Dermis blood vessel endothelial cell (primary cell): ENCODE results near the gene GRIK5. TPM values are rescaled to one million over a fixed set of nuclear protein-coding genes. Genes with fewer than 3 reads are reported as not detected.

Experiments used
- DNase-seq: peaks from one replicate; pipeline ENCODE4 v3.0.0; 2010
- total RNA-seq: library from RNA; depleted of rRNA; stranded (reverse); fragments of >200 nt; gene quantifications from 2 replicates; pipeline ENCODE4 v1.2.3, GENCODE V29; 2014

Gene GRIK5
- total RNA-seq, 1 donor from 2014 or later, result 0.17 TPM

- no peak for DNase-seq
These were observed 23.9 kb upstream of the GRIK5 start for GRCh38 chr19:42093926-42094325.

GRCh38 chr19:42093505-42093904 is 23.5 kb upstream of the GRIK5 start:
- no peak for DNase-seq

GRCh38 chr19:42092350-42092749 is 22.3 kb upstream of the GRIK5 start:
- DNase-seq, result peak; percentile 98

GRCh38 chr19:42091742-42092141 is 21.7 kb upstream of the GRIK5 start:
- DNase-seq, result peak; percentile 93

GRCh38 chr19:42091300-42091699 is 21.3 kb upstream of the GRIK5 start:
- no peak for DNase-seq

GRCh38 chr19:42090672-42091071 is 20.7 kb upstream of the GRIK5 start:
- no peak for DNase-seq

- DNase-seq, result no peak
These were observed 19.8 kb upstream of the GRIK5 start for GRCh38 chr19:42089772-42090171.

GRCh38 chr19:42089191-42089750 is 19.3 kb upstream of the GRIK5 start:
- no peak for DNase-seq

- peak; percentile 56 for DNase-seq
These were observed 18.6 kb upstream of the GRIK5 start for GRCh38 chr19:42088471-42089190.

- DNase-seq, result no peak
These were observed 17.0 kb upstream of the GRIK5 start for GRCh38 chr19:42086770-42087550.

- DNase-seq, result no peak
These were observed 16.3 kb upstream of the GRIK5 start for GRCh38 chr19:42086188-42086736.

- no peak for DNase-seq
These were observed 13.5 kb upstream of the GRIK5 start for GRCh38 chr19:42083537-42083936.

GRCh38 chr19:42081584-42082203 is 11.7 kb upstream of the GRIK5 start:
- DNase-seq, result peak; percentile 85

GRCh38 chr19:42080764-42081375 is 10.9 kb upstream of the GRIK5 start:
- no peak for DNase-seq

- DNase-seq, result no peak
These were observed 10.1 kb upstream of the GRIK5 start for GRCh38 chr19:42079886-42080763.

- no peak for DNase-seq
These were observed 9.3 kb upstream of the GRIK5 start for GRCh38 chr19:42079276-42079669.

GRCh38 chr19:42078538-42079275 is 8.7 kb upstream of the GRIK5 start:
- no peak for DNase-seq

- no peak for DNase-seq
These were observed 8.1 kb upstream of the GRIK5 start for GRCh38 chr19:42078058-42078457.

- DNase-seq, result no peak
These were observed 6.5 kb upstream of the GRIK5 start for GRCh38 chr19:42076380-42076944.

- peak; percentile 100 for DNase-seq
These were observed 5.8 kb upstream of the GRIK5 start, which contains the start of gene ZNF574 for GRCh38 chr19:42075616-42076379. TSS of gene ZNF574 (plus strand) at chr19:42076166. CDS start at chr19:42078607, 2,441 bp downstream.
